OCI-LY1 (cell line): ENCODE results near the gene GIPR.
A peak's percentile ranks its signal among the peaks of the same experiment; 100 is the strongest.

Experiments used
- H2AFZ ChIP-seq: fragments of 200-600 bp; sonication (generic), shearing (Covaris generic); 2 replicates; pipeline ENCODE4 v1.6.0; 2014; ENCODE audit warnings: antibody characterized with exemption, mild to moderate bottlenecking, low read length
- H3F3A ChIP-seq: fragments of 200-600 bp; sonication (generic), shearing (Covaris generic); 2 replicates; pipeline ENCODE4 v1.6.0; 2014; ENCODE audit warnings: mild to moderate bottlenecking, antibody characterized with exemption, low read length, moderate library complexity; ENCODE audit not compliant: insufficient read depth
- H3K27ac ChIP-seq: fragments of 200-600 bp; sonication (generic); 2 replicates; pipeline ENCODE4 v1.5.1; 2014; ENCODE audit warnings: low read length, mixed run types, mild to moderate bottlenecking, low read depth; ENCODE audit not compliant: poor library complexity, severe bottlenecking
- H3K27me3 ChIP-seq: fragments of 200-600 bp; sonication (generic); 2 replicates; pipeline ENCODE4 v1.6.0; 2014; ENCODE audit warnings: antibody characterized with exemption, mild to moderate bottlenecking, low read length, moderate library complexity; ENCODE audit not compliant: insufficient read depth
- H3K36me3 ChIP-seq: fragments of 200-600 bp; sonication (generic); 2 replicates; pipeline ENCODE4 v1.6.1; 2014; ENCODE audit warnings: mild to moderate bottlenecking, antibody characterized with exemption, low read length, moderate library complexity, mixed read lengths; ENCODE audit not compliant: insufficient read depth
- H3K4me1 ChIP-seq: fragments of 200-600 bp; sonication (generic); 2 replicates; pipeline ENCODE4 v1.5.1; 2014; ENCODE audit warnings: mild to moderate bottlenecking, low read length, moderate library complexity; ENCODE audit not compliant: insufficient read depth, severe bottlenecking
- H3K4me2 ChIP-seq: fragments of 200-600 bp; sonication (generic), shearing (Covaris generic); 2 replicates; pipeline ENCODE4 v1.6.1; 2014; ENCODE audit warnings: low read length
- H3K4me3 ChIP-seq: fragments of 200-600 bp; sonication (generic); 2 replicates; pipeline ENCODE4 v1.5.1; 2014; ENCODE audit warnings: low read length, low read depth, mild to moderate bottlenecking, mixed read lengths; ENCODE audit not compliant: poor library complexity, severe bottlenecking
- H3K79me2 ChIP-seq: fragments of 200-600 bp; shearing (Covaris generic); 2 replicates; pipeline ENCODE4 v1.6.1; 2016; ENCODE audit warnings: mixed run types, low read length, mixed read lengths; ENCODE audit not compliant: insufficient read depth
- H3K9ac ChIP-seq: fragments of 200-600 bp; sonication (generic), shearing (Covaris generic); 2 replicates; pipeline ENCODE4 v1.6.1; 2014; ENCODE audit warnings: mild to moderate bottlenecking, low read length, mixed read lengths
- H3K9me2 ChIP-seq: fragments of 200-600 bp; sonication (generic), shearing (Covaris generic); 2 replicates; pipeline ENCODE4 v1.6.1; 2014; ENCODE audit warnings: low read depth, mild to moderate bottlenecking, low read length, mixed read lengths
- H3K9me3 ChIP-seq: fragments of 200-600 bp; shearing (Covaris generic); 2 replicates; pipeline ENCODE4 v1.6.1; 2014; ENCODE audit warnings: low read length, mixed read lengths
- H4K20me1 ChIP-seq: fragments of 200-600 bp; sonication (generic), shearing (Covaris generic); 2 replicates; pipeline ENCODE4 v1.6.0; 2016; ENCODE audit warnings: mild to moderate bottlenecking, low read length; ENCODE audit not compliant: insufficient read depth
- CTCF ChIP-seq: fragments of 200-600 bp; sonication (generic), shearing (Covaris generic); IDR thresholded peaks from 2 replicates; pipeline ENCODE4 v1.5.1; 2017; ENCODE audit warnings: mild to moderate bottlenecking, antibody characterized with exemption, low read length, moderate library complexity, mixed read lengths
- EZH2 ChIP-seq: fragments of 200-600 bp; sonication (generic), shearing (Covaris generic); IDR thresholded peaks from 2 replicates; pipeline ENCODE4 v1.8.0; 2017; ENCODE audit warnings: borderline replicate concordance, mixed run types, mild to moderate bottlenecking, antibody characterized with exemption, low read length, moderate library complexity, mixed read lengths

The GIPR gene

GRCh38 chr19:45676851-45677263, 8.8 kb downstream of the GIPR start:
- Histone ChIP-seq H3K27ac (no peak overlapping the region), H3K79me2 (no peaks in the 10 kb centered on the region), H3K4me1 (peaks cover 30% of the 10 kb centered on the region), H3K36me3 (no peaks in the 10 kb centered on the region), H3K4me2 (peak overlapping the region; percentile 66), H2AFZ (no peak overlapping the region), H3K9ac (peak overlapping the region; percentile 31; the same call in 1 of the 2 replicates), H4K20me1 (no peaks in the 10 kb centered on the region), H3K9me3 (no peaks in the 10 kb centered on the region), H3F3A (no peaks in the 10 kb centered on the region), H3K4me3 (peak overlapping the region; percentile 52), H3K27me3 (no peaks in the 10 kb centered on the region), H3K9me2 (no peaks in the 10 kb centered on the region)
- TF ChIP-seq EZH2 (no peak), CTCF (no peak)

- Histone ChIP-seq H3K9ac (peak overlapping the region; percentile 41; the same call in 1 of the 2 replicates), H3K79me2 (no peaks in the 10 kb centered on the region), H3K27me3 (no peaks in the 10 kb centered on the region), H3K27ac (no peak overlapping the region), H2AFZ (no peak overlapping the region), H3K4me3 (peak overlapping the region; percentile 52), H3K4me2 (peak overlapping the region; percentile 66), H3K9me3 (no peaks in the 10 kb centered on the region), H3K36me3 (no peaks in the 10 kb centered on the region), H4K20me1 (no peaks in the 10 kb centered on the region), H3K4me1 (peaks cover 34% of the 10 kb centered on the region), H3F3A (no peaks in the 10 kb centered on the region), H3K9me2 (no peaks in the 10 kb centered on the region)
- TF ChIP-seq EZH2 (no peak), CTCF (no peak; the same call in 1 of the 2 replicates)
Observed at GRCh38 chr19:45677351-45678230, 9.6 kb downstream of the GIPR start.

- H3K36me3 ChIP-seq, result peaks cover 31% of the 10 kb centered on the region
- peak overlapping the region; percentile 53 for H3K4me3 ChIP-seq
- H2AFZ ChIP-seq, result no peak overlapping the region
- no peaks in the 10 kb centered on the region for H3F3A ChIP-seq
- TF ChIP-seq CTCF (peak; percentile 82), EZH2 (no peak)
- H3K9ac ChIP-seq, result peak overlapping the region; percentile 54; the same call in 1 of the 2 replicates
- no peak overlapping the region for H3K27ac ChIP-seq
- H3K4me1 ChIP-seq, result peaks cover 29% of the 10 kb centered on the region
- no peaks in the 10 kb centered on the region for H4K20me1 ChIP-seq
- H3K9me2 ChIP-seq, result no peaks in the 10 kb centered on the region
- no peaks in the 10 kb centered on the region for H3K27me3 ChIP-seq
- H3K9me3 ChIP-seq, result no peaks in the 10 kb centered on the region
- H3K4me2 ChIP-seq, result peak overlapping the region; percentile 76
- no peaks in the 10 kb centered on the region for H3K79me2 ChIP-seq
Observed at GRCh38 chr19:45681391-45682015, 13.5 kb downstream of the GIPR start.
